SK-N-MC (cell line): ENCODE measurements around the gene FOXP1.

ENCODE experiments used
- EZH2 ChIP-seq: fragments of 200-600 bp; sonication (generic); IDR thresholded peaks from one replicate; pipeline ENCODE4 v1.6.1; 2017; ENCODE audit warnings: antibody characterized with exemption
- FOXP2 ChIP-seq: optimal IDR thresholded peaks from 2 replicates; pipeline ENCODE3; 2011; ENCODE audit warnings: mild to moderate bottlenecking, moderate library complexity; ENCODE audit not compliant: insufficient read depth; ENCODE audit errors: extremely low read length, control extremely low read depth
- POLR2AphosphoS5 ChIP-seq: IDR thresholded peaks from 2 replicates; pipeline ENCODE4 v1.6.1; 2012; ENCODE audit warnings: mild to moderate bottlenecking, low read depth, low read length, borderline replicate concordance

DNA sequence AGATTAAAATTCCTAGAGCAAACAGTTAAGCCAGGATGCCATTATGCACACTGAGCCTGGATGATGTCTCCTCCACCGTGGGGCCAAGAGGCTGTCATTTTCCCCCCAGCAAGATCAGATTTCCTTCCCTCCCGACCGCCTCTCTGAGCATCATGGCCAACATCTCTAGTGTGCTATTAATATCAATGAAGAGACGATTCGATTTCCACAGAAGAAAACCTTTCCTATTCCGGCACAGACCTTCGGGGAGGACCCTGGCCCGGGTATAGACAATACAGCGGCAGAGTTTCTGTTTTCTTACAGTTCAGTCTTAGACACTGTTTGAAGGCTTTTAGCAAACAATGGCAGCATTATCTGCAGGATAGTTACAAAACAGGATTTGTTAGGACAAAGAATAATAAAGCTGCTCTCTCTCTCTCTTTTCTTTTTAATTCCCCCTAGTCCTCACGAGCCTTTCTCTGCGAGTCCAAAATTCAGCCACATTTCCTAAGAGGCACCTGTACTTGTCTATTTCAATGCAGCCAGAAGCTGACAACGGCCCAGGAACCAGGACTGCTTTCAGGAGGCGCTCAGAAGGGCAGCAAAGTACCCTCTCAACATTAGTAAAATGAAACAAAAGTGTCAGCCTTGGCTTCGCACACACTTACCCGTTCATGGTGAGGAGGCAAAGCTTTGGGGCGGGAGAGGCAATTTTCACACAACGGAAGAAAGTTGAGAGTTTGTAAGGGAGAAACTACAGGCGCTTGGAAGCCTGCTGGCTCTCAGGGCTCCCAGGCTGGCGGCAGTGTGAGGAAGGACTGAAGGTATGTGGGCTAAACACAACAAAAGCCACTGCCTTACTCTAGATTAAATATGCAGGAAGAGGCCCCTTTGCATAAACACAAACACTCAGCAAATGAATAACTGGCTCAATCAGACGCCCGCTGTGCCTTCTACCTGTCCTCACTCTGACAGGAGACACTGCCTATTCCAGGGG, 278.0 kb downstream of the FOXP1 start:
- TF ChIP-seq EZH2 (no peak), POLR2AphosphoS5 (no peak), FOXP2 (no peak)
